NT2/D1 (cell line): ENCODE results near the gene SRSF4.

Source experiments
- YY1 ChIP-seq: IDR thresholded peaks from 2 replicates; pipeline ENCODE4 v1.6.1; 2011; ENCODE audit not compliant: insufficient read length, insufficient read depth
- ZNF274 ChIP-seq: IDR thresholded peaks from 2 replicates; pipeline ENCODE4 v1.6.1; 2011; ENCODE audit warnings: mild to moderate bottlenecking, low read depth, low read length

DNA sequence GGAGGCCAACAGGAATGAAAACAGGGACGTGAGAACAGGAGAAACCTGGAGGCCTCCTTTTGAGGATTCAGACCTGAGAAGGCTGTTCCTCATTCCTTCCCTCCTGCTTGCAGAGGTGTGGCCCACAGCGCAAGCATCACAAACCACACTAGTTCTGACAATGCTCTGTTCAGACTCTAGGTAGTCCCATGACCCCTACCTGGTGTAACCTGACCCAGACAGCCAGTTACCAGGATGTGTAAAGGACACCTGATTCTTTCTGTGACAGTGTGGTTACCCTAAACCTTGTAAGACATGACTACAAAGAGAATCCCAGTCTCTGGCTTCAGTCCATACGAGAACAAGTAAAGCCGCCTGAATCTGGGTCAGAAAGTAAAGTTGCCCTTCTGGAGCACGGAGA lies 45.8 kb upstream of the SRSF4 start:
- TF ChIP-seq ZNF274 (no peak), YY1 (no peak)
